DMS 273 treated with DMSO at 0.1 percent for 48 hours (cell line): ENCODE results near the gene COL25A1.

ENCODE experiments used
- DNase-seq: peaks from one replicate; lab custom pipeline; 2025; lab: John Stamatoyannopoulos, UW

COL25A1 gene

GRCh38 chr4:108852691-108853090, 449.8 kb downstream of the COL25A1 start:
- DNase-seq, result no peak

GRCh38 chr4:108851366-108851765, 451.1 kb downstream of the COL25A1 start:
- no peak for DNase-seq

DNA sequence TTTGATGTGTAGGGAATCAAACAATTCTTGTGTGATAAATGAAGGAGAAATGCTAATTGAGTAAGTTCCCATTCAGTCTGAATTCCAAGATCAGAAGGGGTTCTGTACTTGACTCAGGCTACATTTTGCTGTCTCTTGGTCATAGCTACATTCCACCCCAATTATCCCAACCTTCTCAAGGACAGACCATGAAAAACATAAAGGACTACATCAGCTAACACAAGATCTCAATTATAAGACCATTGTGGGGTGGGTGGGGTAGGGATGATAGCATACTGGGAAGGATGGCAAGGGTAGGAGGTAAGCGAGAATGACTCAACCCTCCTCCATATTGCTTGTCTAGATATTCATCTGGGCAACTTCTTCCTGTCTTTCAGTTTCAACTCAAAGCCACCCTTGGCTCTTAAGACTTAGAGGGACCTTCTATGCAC, 452.2 kb downstream of the COL25A1 start:
- no peak for DNase-seq

DNA sequence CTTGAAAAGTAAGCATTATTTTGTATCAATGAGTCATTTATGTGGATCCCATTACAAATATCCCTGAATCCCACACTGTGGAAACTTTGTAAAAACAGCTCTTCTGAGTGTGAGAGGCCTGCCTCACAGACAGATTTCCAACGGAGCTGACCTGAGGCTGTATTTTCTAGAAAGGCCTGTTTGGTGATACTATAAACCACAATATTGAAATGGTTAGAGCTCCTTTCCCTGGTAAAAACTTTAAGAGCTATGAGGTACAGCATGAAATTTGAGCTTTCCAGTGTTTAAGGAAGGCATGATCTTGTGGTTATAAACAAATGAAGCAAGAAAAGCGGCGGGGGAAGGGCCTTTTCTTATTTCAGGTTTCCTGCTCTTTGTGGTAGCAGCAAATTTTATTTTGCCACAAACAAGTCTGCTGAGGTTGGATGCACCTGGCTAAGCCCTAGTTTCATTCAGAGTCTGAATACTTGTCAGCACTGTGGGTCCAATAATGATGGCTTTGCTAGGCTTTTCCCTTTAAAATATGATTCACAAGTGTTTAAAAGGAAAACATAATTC, 452.8 kb downstream of the COL25A1 start:
- no peak for DNase-seq

DNA sequence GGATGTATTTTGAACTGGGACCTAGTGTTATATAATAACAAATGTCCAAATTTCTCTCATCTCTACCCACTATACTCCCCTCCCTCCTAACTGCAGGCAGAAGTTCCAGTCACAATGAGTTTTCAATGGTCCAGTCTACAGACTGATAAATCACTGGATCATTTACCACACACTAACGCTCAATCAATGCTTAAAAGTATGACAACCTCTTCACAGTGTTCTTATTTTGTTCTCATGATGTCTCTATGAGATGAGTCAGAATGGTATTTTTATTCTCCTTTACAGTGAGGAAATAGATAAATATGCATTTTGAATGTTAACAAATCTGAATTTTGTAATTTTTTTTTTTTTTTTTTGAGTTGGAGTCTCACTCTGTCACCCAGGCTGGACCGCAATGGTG, 455.9 kb downstream of the COL25A1 start:
- DNase-seq, result no peak

GRCh38 chr4:108840426-108840975, 462.0 kb downstream of the COL25A1 start:
- DNase-seq, result no peak

DNA sequence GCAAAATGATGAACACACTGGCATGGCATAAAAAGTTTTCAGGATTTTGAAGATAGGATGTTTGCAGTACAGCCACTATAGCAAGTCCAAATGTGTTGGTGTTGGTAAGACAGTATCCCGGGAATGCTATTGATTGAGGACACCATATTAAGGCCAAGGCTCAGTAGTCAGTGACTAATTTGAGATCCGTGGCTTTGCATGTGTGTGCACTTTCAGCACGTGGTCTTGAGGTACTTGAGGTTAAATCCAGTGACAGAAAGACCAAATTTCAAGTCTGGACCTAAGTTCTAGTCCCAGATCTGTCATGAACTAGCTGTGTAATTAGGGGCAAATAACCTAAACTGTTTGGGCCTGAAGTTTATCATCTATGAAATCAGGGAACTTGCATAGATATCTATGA, 463.1 kb downstream of the COL25A1 start:
- DNase-seq, result no peak

DNA sequence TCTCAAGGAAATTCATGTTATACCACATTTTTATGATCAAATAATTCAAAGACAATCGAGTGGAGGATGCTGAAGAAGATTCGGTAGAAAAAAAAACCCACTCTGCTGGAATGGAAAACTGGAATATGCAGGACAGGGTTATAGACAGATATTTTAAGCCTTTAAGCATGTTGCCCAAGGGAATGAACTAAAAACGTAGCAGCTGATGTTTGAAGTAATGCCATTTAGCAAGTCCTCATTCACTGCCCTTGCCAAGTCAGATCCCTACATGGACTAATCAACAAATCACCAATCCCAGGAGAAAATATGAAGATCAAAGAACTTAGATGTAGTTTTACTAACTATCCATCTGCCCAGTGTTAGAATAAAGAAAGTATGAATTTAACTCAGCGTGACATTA, 464.0 kb downstream of the COL25A1 start:
- no peak for DNase-seq

DNA sequence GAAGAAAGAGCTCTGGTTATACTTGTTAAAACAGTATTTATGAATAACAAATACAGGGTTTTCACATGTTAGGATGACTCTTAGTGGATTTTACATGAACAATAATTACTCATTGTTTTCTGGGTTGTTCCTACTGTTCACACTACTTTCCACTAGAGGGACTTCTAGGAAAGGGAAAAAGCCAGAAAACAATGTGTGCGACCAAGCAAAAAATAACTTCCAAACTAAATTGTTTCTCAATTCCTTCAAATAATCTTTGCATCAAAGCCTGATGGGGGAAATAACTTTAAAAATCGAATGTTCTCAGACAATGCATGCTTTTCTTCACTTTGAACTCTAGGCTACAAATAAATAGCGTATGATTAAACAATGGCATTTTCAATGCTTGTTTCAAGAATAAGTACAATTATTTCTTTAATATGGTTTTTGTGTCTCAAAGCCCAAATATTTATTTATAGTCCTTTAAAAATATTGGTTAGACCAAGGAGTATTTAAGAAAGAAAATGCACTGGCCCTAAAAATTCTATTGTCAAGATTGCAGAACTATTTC, 467.5 kb downstream of the COL25A1 start:
- no peak for DNase-seq

DNA sequence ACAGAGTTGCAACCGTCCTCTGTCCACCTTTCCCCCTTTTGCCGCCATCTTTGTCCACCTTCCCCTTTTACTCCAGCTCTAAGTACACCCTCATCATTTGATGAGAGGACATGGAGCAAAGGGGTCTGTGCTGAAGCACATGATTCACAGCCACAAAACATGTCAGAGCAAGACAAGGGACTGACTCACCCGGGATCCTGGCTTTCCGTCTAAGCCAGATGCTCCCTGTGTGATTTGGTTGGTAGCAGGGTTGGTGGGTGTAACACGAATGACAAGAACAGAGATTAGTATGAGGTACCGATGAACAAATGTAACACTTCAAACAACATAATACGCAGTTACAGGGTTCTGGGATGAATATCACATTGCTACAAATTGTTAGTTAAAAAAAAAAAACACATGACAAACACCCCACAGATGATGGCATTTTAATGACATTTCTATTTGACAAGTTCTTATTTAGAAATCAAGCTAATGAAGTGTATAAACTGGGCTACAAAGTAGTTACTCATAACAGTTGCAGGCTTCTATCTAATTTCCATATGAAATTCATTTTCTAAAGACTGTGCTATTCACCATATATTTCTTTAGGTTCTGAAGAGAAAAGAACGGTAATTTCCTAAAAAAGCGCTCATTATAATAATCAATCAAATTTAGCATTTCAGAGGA, 468.2 kb downstream of the COL25A1 start:
- no peak for DNase-seq

DNA sequence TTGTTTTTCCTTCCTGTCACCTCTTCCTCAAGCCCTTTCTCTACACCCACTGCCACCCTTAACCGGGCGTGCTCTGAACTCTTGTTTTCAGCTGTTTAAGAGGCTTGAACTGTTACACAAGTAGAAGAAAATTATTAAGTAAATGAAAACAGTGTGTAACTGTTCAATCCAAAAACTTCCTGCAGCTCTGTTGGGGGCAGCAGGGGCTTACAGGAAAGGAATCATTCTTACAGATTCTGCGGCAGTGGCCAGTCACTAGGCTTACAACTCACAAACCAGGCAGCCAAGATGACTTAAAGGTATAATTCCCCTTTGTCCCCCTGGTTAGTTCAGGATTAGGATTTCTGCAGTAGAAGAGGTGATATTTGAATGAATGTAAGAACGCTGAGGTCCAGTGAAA, 469.4 kb downstream of the COL25A1 start:
- DNase-seq, result no peak

GRCh38 chr4:108831886-108832285, 470.6 kb downstream of the COL25A1 start:
- no peak for DNase-seq

GRCh38 chr4:108831291-108831690, 471.2 kb downstream of the COL25A1 start:
- no peak for DNase-seq

DNA sequence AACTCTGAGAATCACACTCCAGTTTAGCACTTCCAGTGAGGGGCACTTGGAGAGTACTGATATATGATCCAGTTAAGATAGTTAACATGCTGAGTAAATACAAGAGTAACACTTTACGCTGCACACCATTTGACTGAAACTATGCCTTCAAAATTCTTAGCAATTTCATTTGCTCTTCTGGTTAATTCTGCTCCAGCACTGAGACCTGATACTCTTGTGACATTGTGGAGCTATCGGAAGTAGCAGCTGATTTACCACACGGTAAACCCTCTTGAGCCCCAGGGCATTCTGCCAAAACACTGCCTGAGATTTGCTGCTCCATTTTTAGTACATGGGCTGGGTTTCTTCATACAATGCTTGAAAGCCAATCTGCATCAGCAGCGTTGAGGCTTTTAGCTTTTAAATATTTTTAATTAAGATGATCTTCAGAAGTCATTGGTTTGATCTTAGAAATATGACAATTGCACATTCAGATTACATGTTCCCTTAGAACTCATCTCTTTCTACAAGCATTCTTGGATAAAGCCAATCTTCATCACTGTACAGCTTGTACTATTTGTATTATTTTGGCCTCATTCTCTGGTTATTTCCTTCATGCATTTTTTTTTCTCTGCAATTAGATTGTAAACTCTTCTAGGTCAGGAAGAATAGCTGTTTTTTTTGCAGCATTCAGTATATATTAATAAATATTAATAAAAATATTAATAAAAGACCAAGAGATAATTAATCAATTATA, 471.8 kb downstream of the COL25A1 start:
- DNase-seq, result peak; percentile 68

GRCh38 chr4:108829966-108830492, 472.4 kb downstream of the COL25A1 start:
- no peak for DNase-seq

DNA sequence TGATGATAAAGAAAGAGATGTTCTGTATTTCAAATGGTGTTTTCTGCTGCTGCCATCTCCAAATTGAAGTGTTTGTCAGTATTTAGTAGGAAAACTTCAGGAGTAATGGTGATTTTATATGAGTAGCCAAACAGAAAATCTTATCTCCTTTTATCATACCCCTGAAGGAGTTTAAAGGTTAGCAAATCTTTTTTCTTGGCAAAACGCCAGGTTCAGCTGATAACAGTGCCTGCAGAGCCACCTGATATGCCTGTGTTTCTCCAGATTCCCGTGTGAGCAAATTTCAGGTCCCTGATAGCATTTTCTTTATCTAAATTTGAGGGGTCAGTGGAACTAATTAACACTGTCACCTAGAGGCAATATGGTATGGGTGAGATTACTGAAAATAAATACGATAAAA, 473.8 kb downstream of the COL25A1 start:
- DNase-seq, result no peak

DNA sequence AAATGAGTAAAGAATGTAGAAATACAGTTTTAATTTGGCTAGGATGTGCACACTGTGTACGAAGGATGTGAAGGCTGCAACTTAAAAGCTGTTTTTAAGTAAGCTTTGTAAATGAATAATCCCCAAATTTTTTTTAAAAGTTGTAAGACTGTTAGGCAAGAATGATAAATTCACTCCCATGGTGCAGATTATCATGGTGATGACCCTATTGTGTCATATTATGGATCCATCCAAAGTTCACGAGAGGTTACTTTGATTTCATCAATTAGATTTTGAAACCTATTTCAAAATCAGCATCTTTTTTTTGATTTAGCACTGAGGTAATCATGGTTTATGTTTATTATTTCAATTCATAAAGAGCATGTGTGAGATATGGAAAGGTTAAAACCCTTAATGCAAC, 476.7 kb downstream of the COL25A1 start:
- DNase-seq, result no peak

DNA sequence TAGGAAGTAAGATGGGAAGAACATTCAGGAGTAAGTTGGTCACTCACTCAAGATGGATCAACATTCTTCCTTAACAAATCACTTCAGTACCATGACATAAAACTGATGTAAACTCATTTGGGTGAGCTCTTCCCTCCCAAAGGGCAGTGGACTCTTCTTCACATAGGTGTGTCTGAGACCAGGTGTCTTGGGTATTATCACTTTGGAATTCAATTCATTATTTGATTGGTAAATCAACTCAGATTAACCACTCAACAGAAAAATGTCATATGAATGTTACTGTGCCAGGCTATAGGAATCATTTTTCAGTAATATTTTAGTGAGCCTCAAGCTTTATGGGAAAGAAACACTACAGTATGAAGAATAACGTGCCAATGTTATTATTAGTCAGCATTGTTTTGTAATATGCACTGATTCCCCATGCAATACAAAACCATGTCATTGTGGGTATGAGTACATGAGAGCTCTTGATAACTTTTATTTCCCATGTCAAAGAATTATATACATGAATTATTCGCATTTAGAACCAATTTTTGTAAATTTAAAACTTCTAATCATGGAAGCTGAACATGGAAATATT, 481.0 kb downstream of the COL25A1 start:
- DNase-seq, result no peak

GRCh38 chr4:108820492-108821350, 481.7 kb downstream of the COL25A1 start:
- DNase-seq, result no peak

DNA sequence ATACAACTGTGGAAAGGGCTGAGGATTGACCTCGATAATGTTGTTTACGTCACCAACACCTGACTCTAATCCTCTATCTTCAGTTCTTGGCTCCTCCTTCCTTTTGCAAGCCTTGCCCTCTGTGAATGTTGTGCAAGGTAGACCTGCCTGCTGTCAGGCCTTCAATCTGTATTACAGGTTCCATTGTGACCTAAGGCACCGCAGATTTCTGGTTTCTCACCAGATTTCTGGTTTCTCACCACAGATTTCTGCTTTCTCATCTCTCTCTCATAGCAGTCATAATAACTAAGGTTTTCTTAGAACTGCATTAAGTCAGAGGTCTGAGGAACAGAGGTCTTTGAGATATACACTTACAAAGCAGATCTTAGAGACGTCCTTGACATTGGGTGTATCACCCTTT, 488.1 kb downstream of the COL25A1 start:
- no peak for DNase-seq

DNA sequence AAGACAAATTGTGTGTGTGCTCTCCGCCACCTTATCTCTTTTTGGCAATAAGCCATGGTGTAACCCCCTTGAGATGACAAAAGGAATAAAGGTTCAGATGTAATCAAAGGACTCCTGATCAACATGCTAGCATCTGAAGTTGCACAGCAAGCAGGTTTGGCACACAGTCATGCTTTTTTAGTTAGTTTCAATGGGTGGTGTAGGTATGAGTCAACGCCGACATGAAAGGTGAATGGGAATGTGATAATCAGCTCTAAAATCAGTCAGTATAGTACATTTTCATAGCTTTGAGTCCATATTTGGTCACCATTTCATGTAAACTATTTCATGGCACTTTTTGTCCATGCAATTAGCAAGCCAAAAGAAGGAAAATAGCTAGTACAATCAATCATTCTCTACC, 489.2 kb downstream of the COL25A1 start:
- no peak for DNase-seq
